Prostate gland (tissue), 2 donors: ENCODE measurements around the gene APC. TPM values are rescaled to one million over a fixed set of nuclear protein-coding genes. Genes with fewer than 3 reads are reported as not detected.

Experiments
- DNase-seq: peaks from one replicate; pipeline ENCODE4 v3.0.0-alpha.2; 2019; ENCODE audit warnings: low spot score
- H3K27ac ChIP-seq, 2 donors: fragments of 200-600 bp; sonication (generic); 2 replicates each; pipeline ENCODE4 v1.5.1; 2017 to 2019
- H3K27me3 ChIP-seq: fragments of 200-600 bp; sonication (generic); replicated peaks from 2 replicates; pipeline ENCODE4 v1.5.1; 2019; ENCODE audit not compliant: insufficient read depth
- H3K36me3 ChIP-seq, 2 donors: fragments of 200-600 bp; sonication (generic); 1 replicate in 1 of 2; 2 replicates in 1 of 2; pipeline versions ENCODE4 v1.5.1 to v1.8.1; 2017 to 2019
- H3K4me1 ChIP-seq: fragments of 200-600 bp; sonication (generic); replicated peaks from 2 replicates; pipeline ENCODE4 v1.5.1; 2019
- H3K4me3 ChIP-seq, 2 donors: fragments of 200-600 bp; sonication (generic); 2 replicates each; pipeline ENCODE4 v1.5.1; 2017 to 2019
- H3K9me3 ChIP-seq: fragments of 200-600 bp; sonication (generic); 2 replicates; pipeline ENCODE4 v1.5.1; 2017
- CTCF ChIP-seq, 4 experiments: fragments of 200-600 bp in 2 of 4; fragments of 450-650 bp in 2 of 4; sonication (generic) in 2 of 4; IDR thresholded peaks; 1 replicate in 3 of 4; 2 replicates in 1 of 4; pipeline ENCODE4 v1.5.1; 2016 to 2019; ENCODE audit warnings: antibody characterized with exemption in 4 of 4, mild to moderate bottlenecking in 2 of 4, moderate library complexity in 2 of 4
- POLR2A ChIP-seq: fragments of 450-650 bp; IDR thresholded peaks from one replicate; pipeline ENCODE4 v1.6.1; 2016; ENCODE audit warnings: antibody characterized with exemption, mild to moderate bottlenecking
- POLR2AphosphoS5 ChIP-seq: sonication (generic); formaldehyde crosslinking; IDR thresholded peaks from one replicate; pipeline ENCODE4 v1.6.1; 2017; ENCODE audit warnings: antibody characterized with exemption
- WGBS: methylation state at CpG from one replicate; pipeline ENCODE4 v1.1.5; 2018; 5-methylcytosine and 5-hydroxymethylcytosine counted together
- intact Hi-C: fragments of 100-400 bp; cut with DNase I; formaldehyde crosslinking; loops from one replicate; pipeline ENCODE4 v1.14.2; 2022
- total RNA-seq, 2 donors: library from RNA; depleted of rRNA; stranded (reverse); fragments of >200 nt; gene quantifications; one replicate each; pipeline ENCODE4 v1.1.0, GENCODE V29; 2016

The APC gene
- total RNA-seq, 2 donors from 2014 or later, result 37.6 to 84.1 TPM

DNA sequence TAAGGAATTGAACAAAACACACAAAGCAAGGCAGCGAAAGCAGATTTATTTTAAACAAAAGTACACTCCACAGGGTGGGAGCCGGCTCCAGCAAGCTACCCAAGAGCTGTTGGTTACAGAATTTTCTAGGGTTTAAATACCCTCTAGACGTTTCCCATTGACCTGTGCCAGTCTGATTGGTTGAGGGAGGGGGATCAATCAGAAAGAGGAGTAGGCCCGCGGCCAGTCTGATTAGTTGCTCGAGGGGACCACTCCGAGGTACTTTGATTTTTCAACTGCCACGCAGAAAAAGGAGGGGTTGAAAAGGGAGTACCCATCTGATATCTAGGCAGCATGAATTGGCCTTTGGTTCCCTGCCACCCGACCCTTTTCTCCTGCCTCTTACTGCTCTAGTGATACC lies 124.4 kb downstream of the APC start:
- no peaks in the 10 kb centered on the region for H3K27me3 ChIP-seq
- H3K36me3 ChIP-seq, result no peaks in the 10 kb centered on the region
- peak overlapping the region; percentile 67 to 73 for H3K27ac ChIP-seq
- H3K4me3 ChIP-seq, result peak overlapping the region; percentile 74 to 92
- WGBS, result 30% methylated on average over 9 of the region's 9 CpGs
- no peak for DNase-seq
- intact Hi-C loops, result loop anchor here (5.0 kb wide), 1 partner anchor 60 kb away; the partner anchor contains the start of gene REEP5
- TF ChIP-seq POLR2A, result no peak
- TF ChIP-seq POLR2AphosphoS5, result no peak
- TF ChIP-seq CTCF (IDR thresholded peaks at IDR 0.05), result no peak
- H3K4me1 ChIP-seq, result peaks cover 8% of the 10 kb centered on the region
- H3K9me3 ChIP-seq, result no peaks in the 10 kb centered on the region

GRCh38 chr5:112863549-112863948 lies 125.9 kb downstream of the APC start:
- H3K4me3 ChIP-seq, result peak overlapping the region in 1 of 2 donors; percentile 7
- peaks cover 8% of the 10 kb centered on the region for H3K4me1 ChIP-seq
- intact Hi-C loops, result loop anchor here (5.0 kb wide), 1 partner anchor 59 kb away; the partner anchor contains the start of gene REEP5
- H3K9me3 ChIP-seq, result no peaks in the 10 kb centered on the region
- peak; percentile 31 for DNase-seq
- TF ChIP-seq CTCF (IDR thresholded peaks at IDR 0.05) (no peak), POLR2A (no peak), POLR2AphosphoS5 (no peak)
- no peaks in the 10 kb centered on the region for H3K27me3 ChIP-seq
- no peak overlapping the region for H3K27ac ChIP-seq
- 54% methylated on average over 4 of the region's 4 CpGs for WGBS
- H3K36me3 ChIP-seq, result no peaks in the 10 kb centered on the region

- DNase-seq, result no peak
- no peaks in the 10 kb centered on the region for H3K9me3 ChIP-seq
- H3K36me3 ChIP-seq, result no peaks in the 10 kb centered on the region
- WGBS, result 91% methylated on average over 3 of the region's 3 CpGs
- intact Hi-C loops, result no loop called here
- no peak overlapping the region for H3K27ac ChIP-seq
- no peak for TF ChIP-seq CTCF (IDR thresholded peaks at IDR 0.05)
- no peak for TF ChIP-seq POLR2A
- TF ChIP-seq POLR2AphosphoS5, result no peak
- H3K27me3 ChIP-seq, result no peaks in the 10 kb centered on the region
- H3K4me1 ChIP-seq, result peaks cover 11% of the 10 kb centered on the region
- no peak overlapping the region for H3K4me3 ChIP-seq
Observed at GRCh38 chr5:112865128-112865527, 127.4 kb downstream of the APC start.

- no peaks in the 10 kb centered on the region for H3K27me3 ChIP-seq
- no peak overlapping the region for H3K27ac ChIP-seq
- no peak for DNase-seq
- intact Hi-C loops, result no loop called here
- H3K36me3 ChIP-seq, result no peaks in the 10 kb centered on the region
- H3K9me3 ChIP-seq, result no peaks in the 10 kb centered on the region
- no peak overlapping the region for H3K4me3 ChIP-seq
- TF ChIP-seq POLR2AphosphoS5 (no peak), CTCF (IDR thresholded peaks at IDR 0.05) (no peak)
- H3K4me1 ChIP-seq, result peaks cover 11% of the 10 kb centered on the region
- 95% methylated on average over 2 of the region's 2 CpGs for WGBS
Observed at GRCh38 chr5:112866739-112867138, 129.1 kb downstream of the APC start.

- no peak overlapping the region for H3K4me3 ChIP-seq
- H3K27me3 ChIP-seq, result no peaks in the 10 kb centered on the region
- H3K4me1 ChIP-seq, result peaks cover 11% of the 10 kb centered on the region
- H3K9me3 ChIP-seq, result no peaks in the 10 kb centered on the region
- no peak overlapping the region for H3K27ac ChIP-seq
- no peak for DNase-seq
- intact Hi-C loops, result no loop called here
- WGBS, result 93% methylated on average over 5 of the region's 5 CpGs
- no peak for TF ChIP-seq POLR2AphosphoS5
- TF ChIP-seq CTCF (IDR thresholded peaks at IDR 0.05), result no peak
- TF ChIP-seq POLR2A, result no peak
- no peaks in the 10 kb centered on the region for H3K36me3 ChIP-seq
Observed at GRCh38 chr5:112867411-112867810, 129.7 kb downstream of the APC start.
